HepG2 (cell line): Measurements from ENCODE around the gene LRP5. TPM values are rescaled to one million over a fixed set of nuclear protein-coding genes. Genes with fewer than 3 reads are reported as not detected.
A peak's percentile ranks its signal among the peaks of the same experiment; 100 is the strongest.

Experiments used
- FIP1L1 ChIP-seq: fragments of 200-400 bp; formaldehyde crosslinking; IDR thresholded peaks from 2 replicates; pipeline ENCODE4 v1.6.1; 2018; ENCODE audit warnings: low read depth, mild to moderate bottlenecking, low read length, moderate library complexity, borderline replicate concordance; ENCODE audit not compliant: insufficient read depth
- FOXA3 ChIP-seq: IDR thresholded peaks from 2 replicates; pipeline ENCODE4 v1.6.1; 2016; ENCODE audit warnings: missing genetic modification reagents, missing compliant biosample characterization
- KAT8 ChIP-seq: IDR thresholded peaks from 2 replicates; pipeline ENCODE4 v1.6.1; 2016; ENCODE audit warnings: missing genetic modification reagents, missing compliant biosample characterization
- NBN ChIP-seq: fragments of 450-650 bp; conservative IDR thresholded peaks from 2 replicates; pipeline ENCODE4 v1.6.1; 2017
- NFRKB ChIP-seq: fragments of 450-650 bp; IDR thresholded peaks from 2 replicates; pipeline ENCODE4 v1.6.1; 2017
- TARDBP ChIP-seq: sonication (generic); formaldehyde crosslinking; IDR thresholded peaks from 2 replicates; pipeline ENCODE4 v1.8.0; 2022; ENCODE audit warnings: mild to moderate bottlenecking, missing genetic modification reagents
- TBX2 ChIP-seq: sonication (generic); formaldehyde crosslinking; IDR thresholded peaks from 2 replicates; pipeline ENCODE4 v1.5.0; 2020; ENCODE audit warnings: missing genetic modification reagents, mild to moderate bottlenecking, borderline replicate concordance
- ZFX ChIP-seq: sonication (generic); formaldehyde crosslinking; IDR thresholded peaks from 2 replicates; pipeline ENCODE4 v1.4.0; 2020; ENCODE audit warnings: mild to moderate bottlenecking, low read depth, missing genetic modification reagents, moderate library complexity
- ZMYM2 ChIP-seq: sonication (generic); formaldehyde crosslinking; IDR thresholded peaks from 2 replicates; pipeline ENCODE4 v1.8.0; 2022; ENCODE audit warnings: mild to moderate bottlenecking, missing genetic modification reagents
- ZMYM4 ChIP-seq: sonication (generic); formaldehyde crosslinking; IDR thresholded peaks from 2 replicates; pipeline ENCODE4 v1.8.1; 2023; ENCODE audit warnings: mild to moderate bottlenecking, missing genetic modification reagents
- ZNF354B ChIP-seq: sonication (generic); formaldehyde crosslinking; IDR thresholded peaks from 2 replicates; pipeline ENCODE4 v1.8.0; 2022; ENCODE audit warnings: mild to moderate bottlenecking, missing genetic modification reagents
- ZNF619 ChIP-seq: sonication (generic); formaldehyde crosslinking; IDR thresholded peaks from 2 replicates; pipeline ENCODE4 v1.4.0; 2020; ENCODE audit warnings: mild to moderate bottlenecking, missing genetic modification reagents
- polyA plus RNA-seq, 8 experiments: library from polyadenylated mRNA; depleted of rRNA in 3 of 8; stranded (reverse) in 7 of 8; unstranded in 1 of 8; fragments of >200 nt; fragmentation: Illumina TruSeq in 4 of 8; extraction: Trizol in 4 of 8; gene quantifications; 2 replicates each; pipeline versions ENCODE4 v1.2.1 to v1.2.3, GENCODE V29; 2011 to 2016; ENCODE audit warnings: low read depth in 4 of 8, missing spikeins in 1 of 8, mixed read lengths in 1 of 8; ENCODE audit not compliant: insufficient read depth in 1 of 8
- total RNA-seq, 5 experiments: library from RNA; depleted of rRNA; stranded (reverse); fragments of >200 nt; fragmentation: Illumina TruSeq; extraction: Trizol; gene quantifications; 2 replicates each; pipeline ENCODE4 v1.2.3, GENCODE V29; 2016; ENCODE audit warnings: low read depth in 1 of 5
- TF ChIP-seq, protein P1 (sequence below): sonication (generic); formaldehyde crosslinking; IDR thresholded peaks from 2 replicates; pipeline ENCODE4 v1.5.0; 2020; ENCODE audit warnings: missing genetic modification reagents, mild to moderate bottlenecking, borderline replicate concordance
- TF ChIP-seq, protein P2 (sequence below): sonication (generic); formaldehyde crosslinking; IDR thresholded peaks from 2 replicates; pipeline ENCODE4 v1.8.0; 2022; ENCODE audit warnings: mild to moderate bottlenecking, missing genetic modification reagents, moderate library complexity
- TF ChIP-seq, protein P3 (sequence below): sonication (generic); formaldehyde crosslinking; IDR thresholded peaks from 2 replicates; pipeline ENCODE4 v1.4.0; 2020; ENCODE audit warnings: missing genetic modification reagents; ENCODE audit errors: not compliant biosample characterization
- TF ChIP-seq, protein P4 (sequence below): sonication (generic); formaldehyde crosslinking; IDR thresholded peaks from 2 replicates; pipeline ENCODE4 v1.5.1; 2020; ENCODE audit warnings: mild to moderate bottlenecking, missing genetic modification reagents
- TF ChIP-seq, protein P5 (sequence below): sonication (generic); formaldehyde crosslinking; IDR thresholded peaks from 2 replicates; pipeline ENCODE4 v1.8.1; 2023; ENCODE audit warnings: mild to moderate bottlenecking, inconsistent platforms, moderate library complexity, missing genetic modification reagents, borderline replicate concordance
- TF ChIP-seq, protein P6 (sequence below): IDR thresholded peaks from 2 replicates; pipeline ENCODE4 v1.6.1; 2016; ENCODE audit warnings: mild to moderate bottlenecking, missing biosample characterization, missing genetic modification reagents
- TF ChIP-seq, protein P7 (sequence below): sonication (generic); formaldehyde crosslinking; IDR thresholded peaks from 2 replicates; pipeline ENCODE4 v1.8.0; 2022; ENCODE audit warnings: mild to moderate bottlenecking, missing genetic modification reagents; ENCODE audit not compliant: insufficient replicate concordance

Gene LRP5
- total and polyA plus RNA-seq, 2 of the 13 experiments (the other 11 are each of a cell fraction or from before 2014, with no cell fraction given), result 40.4 to 64.0 TPM

DNA sequence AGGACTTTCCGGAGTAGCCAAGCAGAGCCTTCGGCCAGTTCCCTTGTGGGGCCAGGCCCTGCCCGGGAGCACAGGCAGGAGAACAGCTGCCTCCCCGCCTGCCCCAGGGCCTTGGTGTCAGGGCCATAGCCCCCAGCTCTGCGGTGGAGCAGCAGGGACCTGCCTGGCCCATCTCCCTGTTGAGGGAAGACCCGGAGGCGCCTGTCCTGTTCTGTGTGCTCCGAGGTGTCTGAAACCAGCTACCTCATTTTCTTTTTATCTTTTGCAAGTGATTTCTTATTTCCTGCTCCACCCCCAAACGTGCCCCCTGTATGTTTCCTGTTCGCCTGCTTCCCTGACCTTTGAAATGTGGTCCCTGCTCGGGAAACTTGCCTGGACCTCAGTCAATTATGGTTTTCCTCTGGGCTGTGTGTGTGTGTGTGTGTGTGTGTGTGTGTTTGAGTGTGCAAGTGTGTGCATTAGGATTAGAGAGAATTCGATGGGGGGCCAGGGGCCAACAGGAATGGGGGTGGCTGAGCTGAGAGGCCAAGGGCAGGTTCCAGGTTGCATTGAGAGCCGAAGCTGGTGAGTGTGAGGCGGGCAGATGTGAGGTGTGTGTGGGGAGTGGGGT lies 19.1 kb downstream of the LRP5 start (continued):
- TF ChIP-seq KAT8 (CRISPR knock-in tag), result no peak
- peak; percentile 88 for TF ChIP-seq TBX2 (CRISPR knock-in tag)
- TF ChIP-seq, protein P1, sequence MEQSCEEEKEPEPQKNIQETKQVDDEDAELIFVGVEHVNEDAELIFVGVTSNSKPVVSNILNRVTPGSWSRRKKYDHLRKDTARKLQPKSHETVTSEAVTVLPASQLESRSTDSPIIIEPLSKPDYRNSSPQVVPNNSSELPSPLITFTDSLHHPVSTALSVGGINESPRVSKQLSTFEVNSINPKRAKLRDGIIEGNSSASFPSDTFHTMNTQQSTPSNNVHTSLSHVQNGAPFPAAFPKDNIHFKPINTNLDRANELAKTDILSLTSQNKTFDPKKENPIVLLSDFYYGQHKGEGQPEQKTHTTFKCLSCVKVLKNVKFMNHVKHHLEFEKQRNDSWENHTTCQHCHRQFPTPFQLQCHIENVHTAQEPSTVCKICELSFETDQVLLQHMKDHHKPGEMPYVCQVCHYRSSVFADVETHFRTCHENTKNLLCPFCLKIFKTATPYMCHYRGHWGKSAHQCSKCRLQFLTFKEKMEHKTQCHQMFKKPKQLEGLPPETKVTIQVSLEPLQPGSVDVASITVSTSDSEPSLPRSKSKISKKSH (CRISPR knock-in tag), result 0 out of 2 replicates have a peak, but pooled peaks have one; percentile 32
- TF ChIP-seq, protein P2, sequence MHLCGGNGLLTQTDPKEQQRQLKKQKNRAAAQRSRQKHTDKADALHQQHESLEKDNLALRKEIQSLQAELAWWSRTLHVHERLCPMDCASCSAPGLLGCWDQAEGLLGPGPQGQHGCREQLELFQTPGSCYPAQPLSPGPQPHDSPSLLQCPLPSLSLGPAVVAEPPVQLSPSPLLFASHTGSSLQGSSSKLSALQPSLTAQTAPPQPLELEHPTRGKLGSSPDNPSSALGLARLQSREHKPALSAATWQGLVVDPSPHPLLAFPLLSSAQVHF (CRISPR knock-in tag), result no peak
- TF ChIP-seq NFRKB, result no peak
- TF ChIP-seq TARDBP (CRISPR knock-in tag), result peak; percentile 93
- peak; percentile 64; the same call in 1 of the 2 replicates for TF ChIP-seq ZFX
- no peak for TF ChIP-seq NBN
- TF ChIP-seq, protein P3, sequence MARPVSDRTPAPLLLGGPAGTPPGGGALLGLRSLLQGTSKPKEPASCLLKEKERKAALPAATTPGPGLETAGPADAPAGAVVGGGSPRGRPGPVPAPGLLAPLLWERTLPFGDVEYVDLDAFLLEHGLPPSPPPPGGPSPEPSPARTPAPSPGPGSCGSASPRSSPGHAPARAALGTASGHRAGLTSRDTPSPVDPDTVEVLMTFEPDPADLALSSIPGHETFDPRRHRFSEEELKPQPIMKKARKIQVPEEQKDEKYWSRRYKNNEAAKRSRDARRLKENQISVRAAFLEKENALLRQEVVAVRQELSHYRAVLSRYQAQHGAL, result no peak
- TF ChIP-seq ZNF354B, result no peak
- TF ChIP-seq, protein P4, sequence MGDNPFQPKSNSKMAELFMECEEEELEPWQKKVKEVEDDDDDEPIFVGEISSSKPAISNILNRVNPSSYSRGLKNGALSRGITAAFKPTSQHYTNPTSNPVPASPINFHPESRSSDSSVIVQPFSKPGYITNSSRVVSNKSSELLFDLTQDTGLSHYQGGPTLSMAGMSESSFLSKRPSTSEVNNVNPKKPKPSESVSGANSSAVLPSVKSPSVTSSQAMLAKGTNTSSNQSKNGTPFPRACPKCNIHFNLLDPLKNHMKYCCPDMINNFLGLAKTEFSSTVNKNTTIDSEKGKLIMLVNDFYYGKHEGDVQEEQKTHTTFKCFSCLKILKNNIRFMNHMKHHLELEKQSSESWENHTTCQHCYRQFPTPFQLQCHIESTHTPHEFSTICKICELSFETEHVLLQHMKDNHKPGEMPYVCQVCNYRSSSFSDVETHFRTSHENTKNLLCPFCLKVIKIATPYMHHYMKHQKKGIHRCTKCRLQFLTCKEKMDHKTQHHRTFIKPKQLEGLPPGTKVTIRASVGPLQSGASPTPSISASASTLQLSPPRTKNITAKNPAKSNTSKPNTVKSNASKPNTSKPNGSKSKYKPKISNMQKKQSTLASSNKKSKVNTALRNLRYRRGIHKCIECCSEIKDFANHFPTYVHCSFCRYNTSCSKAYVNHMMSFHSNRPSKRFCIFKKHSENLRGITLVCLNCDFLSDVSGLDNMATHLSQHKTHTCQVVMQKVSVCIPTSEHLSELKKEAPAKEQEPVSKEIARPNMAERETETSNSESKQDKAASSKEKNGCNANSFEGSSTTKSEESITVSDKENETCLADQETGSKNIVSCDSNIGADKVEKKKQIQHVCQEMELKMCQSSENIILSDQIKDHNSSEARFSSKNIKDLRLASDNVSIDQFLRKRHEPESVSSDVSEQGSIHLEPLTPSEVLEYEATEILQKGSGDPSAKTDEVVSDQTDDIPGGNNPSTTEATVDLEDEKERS, result peak; percentile 74; the same call in 1 of the 2 replicates
- TF ChIP-seq, protein P5, sequence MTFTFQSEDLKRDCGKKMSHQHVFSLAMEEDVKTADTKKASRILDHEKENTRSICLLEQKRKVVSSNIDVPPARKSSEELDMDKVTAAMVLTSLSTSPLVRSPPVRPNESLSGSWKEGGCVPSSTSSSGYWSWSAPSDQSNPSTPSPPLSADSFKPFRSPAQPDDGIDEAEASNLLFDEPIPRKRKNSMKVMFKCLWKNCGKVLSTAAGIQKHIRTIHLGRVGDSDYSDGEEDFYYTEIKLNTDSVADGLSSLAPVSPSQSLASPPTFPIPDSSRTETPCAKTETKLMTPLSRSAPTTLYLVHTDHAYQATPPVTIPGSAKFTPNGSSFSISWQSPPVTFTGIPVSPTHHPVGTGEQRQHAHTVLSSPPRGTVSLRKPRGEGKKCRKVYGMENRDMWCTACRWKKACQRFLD, result 0 out of 2 replicates have a peak, but pooled peaks have one; percentile 27
- TF ChIP-seq ZNF619 (CRISPR knock-in tag), result no peak
- TF ChIP-seq FIP1L1, result no peak
- TF ChIP-seq, protein P6, sequence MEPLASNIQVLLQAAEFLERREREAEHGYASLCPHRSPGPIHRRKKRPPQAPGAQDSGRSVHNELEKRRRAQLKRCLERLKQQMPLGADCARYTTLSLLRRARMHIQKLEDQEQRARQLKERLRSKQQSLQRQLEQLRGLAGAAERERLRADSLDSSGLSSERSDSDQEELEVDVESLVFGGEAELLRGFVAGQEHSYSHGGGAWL (CRISPR knock-in tag), result 0 out of 2 replicates have a peak, but pooled peaks have one; percentile 52
- TF ChIP-seq ZMYM2 (CRISPR knock-in tag), result peak; percentile 77
- TF ChIP-seq ZMYM4 (CRISPR knock-in tag), result peak; percentile 59; the same call in 1 of the 2 replicates
- TF ChIP-seq FOXA3 (CRISPR knock-in tag), result peak; percentile 43
- TF ChIP-seq, protein P7, sequence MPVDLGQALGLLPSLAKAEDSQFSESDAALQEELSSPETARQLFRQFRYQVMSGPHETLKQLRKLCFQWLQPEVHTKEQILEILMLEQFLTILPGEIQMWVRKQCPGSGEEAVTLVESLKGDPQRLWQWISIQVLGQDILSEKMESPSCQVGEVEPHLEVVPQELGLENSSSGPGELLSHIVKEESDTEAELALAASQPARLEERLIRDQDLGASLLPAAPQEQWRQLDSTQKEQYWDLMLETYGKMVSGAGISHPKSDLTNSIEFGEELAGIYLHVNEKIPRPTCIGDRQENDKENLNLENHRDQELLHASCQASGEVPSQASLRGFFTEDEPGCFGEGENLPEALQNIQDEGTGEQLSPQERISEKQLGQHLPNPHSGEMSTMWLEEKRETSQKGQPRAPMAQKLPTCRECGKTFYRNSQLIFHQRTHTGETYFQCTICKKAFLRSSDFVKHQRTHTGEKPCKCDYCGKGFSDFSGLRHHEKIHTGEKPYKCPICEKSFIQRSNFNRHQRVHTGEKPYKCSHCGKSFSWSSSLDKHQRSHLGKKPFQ, result peak; percentile 37
